ENCODE results near the gene PRDM5.

DNA sequence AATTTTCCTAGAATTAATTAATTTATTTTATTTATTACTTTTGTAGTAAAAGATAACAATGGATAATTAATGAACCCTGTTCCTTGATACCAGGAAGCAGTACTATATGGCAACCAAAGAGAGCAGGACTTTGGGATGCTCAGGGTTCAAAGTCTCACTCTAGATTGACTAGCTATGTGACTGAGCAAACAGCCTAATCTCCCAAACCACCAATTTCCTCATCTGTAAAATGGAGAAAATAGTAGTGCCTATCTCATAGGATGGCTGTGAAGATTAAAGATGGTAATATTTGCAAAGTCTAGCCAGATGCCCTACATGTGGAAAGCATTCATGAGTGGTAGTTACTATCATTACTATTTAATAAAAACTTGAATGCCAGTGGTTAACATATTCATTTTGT is 97.6 kb downstream of the PRDM5 start:
- TF ChIP-seq, protein P1, sequence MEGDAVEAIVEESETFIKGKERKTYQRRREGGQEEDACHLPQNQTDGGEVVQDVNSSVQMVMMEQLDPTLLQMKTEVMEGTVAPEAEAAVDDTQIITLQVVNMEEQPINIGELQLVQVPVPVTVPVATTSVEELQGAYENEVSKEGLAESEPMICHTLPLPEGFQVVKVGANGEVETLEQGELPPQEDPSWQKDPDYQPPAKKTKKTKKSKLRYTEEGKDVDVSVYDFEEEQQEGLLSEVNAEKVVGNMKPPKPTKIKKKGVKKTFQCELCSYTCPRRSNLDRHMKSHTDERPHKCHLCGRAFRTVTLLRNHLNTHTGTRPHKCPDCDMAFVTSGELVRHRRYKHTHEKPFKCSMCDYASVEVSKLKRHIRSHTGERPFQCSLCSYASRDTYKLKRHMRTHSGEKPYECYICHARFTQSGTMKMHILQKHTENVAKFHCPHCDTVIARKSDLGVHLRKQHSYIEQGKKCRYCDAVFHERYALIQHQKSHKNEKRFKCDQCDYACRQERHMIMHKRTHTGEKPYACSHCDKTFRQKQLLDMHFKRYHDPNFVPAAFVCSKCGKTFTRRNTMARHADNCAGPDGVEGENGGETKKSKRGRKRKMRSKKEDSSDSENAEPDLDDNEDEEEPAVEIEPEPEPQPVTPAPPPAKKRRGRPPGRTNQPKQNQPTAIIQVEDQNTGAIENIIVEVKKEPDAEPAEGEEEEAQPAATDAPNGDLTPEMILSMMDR (IDR thresholded peaks at IDR 0.05; ENCODE audit: low read depth, low read length): no peak
- TF ChIP-seq POLR2A (IDR thresholded peaks at IDR 0.05; ENCODE audit: extremely low read depth, insufficient read length): no peak
- TF ChIP-seq, protein P2, sequence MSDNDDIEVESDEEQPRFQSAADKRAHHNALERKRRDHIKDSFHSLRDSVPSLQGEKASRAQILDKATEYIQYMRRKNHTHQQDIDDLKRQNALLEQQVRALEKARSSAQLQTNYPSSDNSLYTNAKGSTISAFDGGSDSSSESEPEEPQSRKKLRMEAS (IDR thresholded peaks at IDR 0.05; ENCODE audit: low read depth, low read length): no peak

All from NB4 (cell line).